H1 (cell line): ENCODE measurements around the gene CAPN11. TPM values are rescaled to one million over a fixed set of nuclear protein-coding genes. Genes with fewer than 3 reads are reported as not detected.

Experiments used
- CTCF ChIA-PET: fragments of 300-600 bp; sonication (Branson Sonifier 250); formaldehyde crosslinking; loops from one replicate; lab custom pipeline; 2021; ENCODE audit not compliant: partially characterized antibody; lab: Charles Lee
- POLR2A ChIA-PET: fragments of 300-600 bp; sonication (Branson Sonifier 250); formaldehyde crosslinking; loops from one replicate; lab custom pipeline; 2021; ENCODE audit warnings: inconsistent platforms; ENCODE audit not compliant: partially characterized antibody; lab: Charles Lee
- DNase-seq, 2 experiments: peaks; one replicate each; pipeline versions ENCODE4 v3.0.0 to v3.0.0-alpha.2; 2010 to 2022; ENCODE audit warnings: low spot score in 2 of 2, low read depth in 1 of 2, mixed read lengths in 1 of 2
- FAIRE-seq: peaks from 2 replicates; lab custom pipeline; 2011; peaks lifted over from hg19 to GRCh38; lab: Jason Lieb, UNC
- H2AFZ ChIP-seq: 2 replicates; pipeline ENCODE4 v1.8.1; 2012; ENCODE audit warnings: low read length, inconsistent platforms
- H2AK5ac ChIP-seq: 2 replicates; pipeline ENCODE4 v1.6.1; 2013; ENCODE audit warnings: low read depth, low read length
- H2BK120ac ChIP-seq: replicated peaks from 2 replicates; pipeline ENCODE3; 2013; ENCODE audit warnings: low read depth, low read length, inconsistent platforms
- H2BK12ac ChIP-seq: 2 replicates; pipeline ENCODE4 v1.6.1; 2013; ENCODE audit warnings: low read depth, low read length
- H2BK15ac ChIP-seq: 2 replicates; pipeline ENCODE4 v1.6.1; 2013; ENCODE audit warnings: low read length
- H2BK20ac ChIP-seq: 2 replicates; pipeline ENCODE4 v1.6.1; 2013; ENCODE audit warnings: low read length
- H2BK5ac ChIP-seq: 2 replicates; pipeline ENCODE4 v1.6.1; 2013; ENCODE audit warnings: low read depth, low read length
- H3K14ac ChIP-seq: 2 replicates; pipeline ENCODE4 v1.6.1; 2013; ENCODE audit warnings: inconsistent platforms; ENCODE audit not compliant: insufficient read length
- H3K18ac ChIP-seq: 2 replicates; pipeline ENCODE4 v1.6.1; 2013; ENCODE audit warnings: low read length; ENCODE audit errors: extremely low read depth
- H3K23ac ChIP-seq: 2 replicates; pipeline ENCODE4 v1.6.1; 2013; ENCODE audit warnings: inconsistent platforms; ENCODE audit not compliant: insufficient read length
- H3K23me2 ChIP-seq: 2 replicates; pipeline ENCODE4 v1.6.1; 2013; ENCODE audit warnings: low read depth, low read length
- H3K27ac ChIP-seq: 2 replicates; pipeline ENCODE4 v1.6.1; 2011; ENCODE audit warnings: low read depth, low read length, inconsistent platforms
- H3K27me3 ChIP-seq, 4 experiments: replicated peaks in 1 of 4; 1 replicate in 1 of 4; 2 replicates in 3 of 4; pipeline versions ENCODE4 v1.6.1 to v1.8.1; 2011 to 2013; ENCODE audit warnings: low read length in 3 of 4, mild to moderate bottlenecking in 3 of 4, inconsistent platforms in 2 of 4, mixed read lengths in 2 of 4, moderate library complexity in 1 of 4; ENCODE audit not compliant: control insufficient read depth in 3 of 4, insufficient read depth in 3 of 4; ENCODE audit errors: extremely low read depth in 1 of 4
- H3K36me3 ChIP-seq, 4 experiments: 2 replicates each; pipeline versions ENCODE4 v1.6.1 to v1.8.1; 2011 to 2013; ENCODE audit warnings: mild to moderate bottlenecking in 4 of 4, low read length in 3 of 4, moderate library complexity in 2 of 4, control low read depth in 1 of 4, inconsistent platforms in 1 of 4; ENCODE audit not compliant: insufficient read depth in 4 of 4, control insufficient read depth in 2 of 4
- H3K4ac ChIP-seq: replicated peaks from 2 replicates; pipeline ENCODE3; 2013; ENCODE audit warnings: low read length, low read depth, mixed read lengths, inconsistent platforms; ENCODE audit not compliant: insufficient read length
- H3K4me1 ChIP-seq, 4 experiments: replicated peaks in 1 of 4; 1 replicate in 1 of 4; 2 replicates in 3 of 4; pipeline versions ENCODE4 v1.6.1 to v1.8.1; 2011 to 2013; ENCODE audit warnings: low read length in 3 of 4, inconsistent platforms in 2 of 4, mixed read lengths in 1 of 4; ENCODE audit not compliant: insufficient read depth in 4 of 4, control insufficient read depth in 3 of 4
- H3K4me2 ChIP-seq, 2 experiments: 2 replicates each; pipeline versions ENCODE4 v1.6.1 to v1.8.1; 2011 to 2013; ENCODE audit warnings: low read depth in 2 of 2, low read length in 2 of 2, control low read depth in 1 of 2, inconsistent platforms in 1 of 2, mild to moderate bottlenecking in 1 of 2; ENCODE audit not compliant: insufficient read depth in 1 of 2
- H3K4me3 ChIP-seq, 4 experiments: fragments of 200-600, 300-600 bp in 1 of 4; sonication (generic), shearing (Covaris generic), sonication (Bioruptor Twin) in 1 of 4; 2 replicates each; pipeline versions ENCODE4 v1.5.1 to v1.8.1; 2011 to 2016; ENCODE audit warnings: low read length in 4 of 4, low read depth in 3 of 4, control low read depth in 2 of 4, inconsistent platforms in 2 of 4, mild to moderate bottlenecking in 2 of 4, mixed read lengths in 1 of 4, moderate library complexity in 1 of 4; ENCODE audit not compliant: insufficient read depth in 2 of 4; ENCODE audit errors: extremely low read depth in 1 of 4
- H3K56ac ChIP-seq: replicated peaks from 2 replicates; pipeline ENCODE3; 2013; ENCODE audit warnings: low read depth, mild to moderate bottlenecking, mixed read lengths, low read length, inconsistent platforms; ENCODE audit not compliant: insufficient read length
- H3K79me1 ChIP-seq: 2 replicates; pipeline ENCODE4 v1.6.1; 2013; ENCODE audit warnings: low read depth, low read length, control low read depth
- H3K79me2 ChIP-seq, 2 experiments: 2 replicates each; pipeline versions ENCODE4 v1.6.1 to v1.8.1; 2012 to 2013; ENCODE audit warnings: low read length in 2 of 2, mild to moderate bottlenecking in 2 of 2, inconsistent platforms in 1 of 2; ENCODE audit not compliant: insufficient read depth in 2 of 2, control insufficient read depth in 1 of 2
- H3K9ac ChIP-seq, 4 experiments: replicated peaks in 1 of 4; 1 replicate in 1 of 4; 2 replicates in 3 of 4; pipeline versions ENCODE4 v1.6.1 to v1.8.1; 2011 to 2013; ENCODE audit warnings: low read depth in 3 of 4, low read length in 3 of 4, control low read depth in 2 of 4, mild to moderate bottlenecking in 2 of 4, moderate library complexity in 2 of 4, inconsistent platforms in 1 of 4; ENCODE audit errors: extremely low read depth in 1 of 4
- H3K9me3 ChIP-seq, 2 experiments: 2 replicates each; pipeline versions ENCODE4 v1.6.1 to v1.8.1; 2012 to 2013; ENCODE audit warnings: mild to moderate bottlenecking in 2 of 2, moderate library complexity in 2 of 2, control low read depth in 1 of 2, inconsistent platforms in 1 of 2, low read depth in 1 of 2, low read length in 1 of 2, mixed read lengths in 1 of 2; ENCODE audit not compliant: insufficient read depth in 2 of 2
- H4K20me1 ChIP-seq, 2 experiments: replicated peaks in 1 of 2; 2 replicates each; pipeline versions ENCODE3 to v1.8.1; 2011 to 2013; ENCODE audit warnings: inconsistent platforms in 2 of 2, low read length in 2 of 2, mild to moderate bottlenecking in 1 of 2; ENCODE audit not compliant: insufficient read depth in 2 of 2, control insufficient read depth in 1 of 2
- H4K5ac ChIP-seq: 2 replicates; pipeline ENCODE4 v1.6.1; 2013; ENCODE audit warnings: low read length, low read depth, mixed read lengths, inconsistent platforms; ENCODE audit not compliant: insufficient read length
- H4K8ac ChIP-seq: 2 replicates; pipeline ENCODE4 v1.8.0; 2013; ENCODE audit warnings: mild to moderate bottlenecking, moderate library complexity, low read length, inconsistent platforms; ENCODE audit not compliant: insufficient read depth; ENCODE audit errors: extremely low read depth
- H4K91ac ChIP-seq: replicated peaks from 2 replicates; pipeline ENCODE3; 2013; ENCODE audit warnings: low read length, mixed read lengths, inconsistent platforms; ENCODE audit not compliant: insufficient read length
- BCL11A ChIP-seq, 2 experiments: IDR thresholded peaks; one replicate each; pipeline ENCODE4 v1.6.1; 2011; ENCODE audit warnings: low read depth in 2 of 2, low read length in 2 of 2, mild to moderate bottlenecking in 2 of 2
- CHD2 ChIP-seq: IDR thresholded peaks from 2 replicates; pipeline ENCODE4 v1.6.1; 2012; ENCODE audit warnings: low read length, improper control_type of control experiment
- CREB1 ChIP-seq: IDR thresholded peaks from 2 replicates; pipeline ENCODE4 v1.6.1; 2012; ENCODE audit warnings: inconsistent platforms
- CTBP2 ChIP-seq: IDR thresholded peaks from 2 replicates; pipeline ENCODE4 v1.7.0; 2011; ENCODE audit warnings: borderline replicate concordance, mild to moderate bottlenecking, moderate library complexity, mixed read lengths, low read length; ENCODE audit not compliant: insufficient read depth, insufficient read length
- FOSL1 ChIP-seq: IDR thresholded peaks from 2 replicates; pipeline ENCODE4 v1.6.1; 2011; ENCODE audit warnings: mild to moderate bottlenecking, low read depth, low read length, moderate library complexity; ENCODE audit not compliant: insufficient read depth
- HDAC6 ChIP-seq: IDR thresholded peaks from one replicate; pipeline ENCODE4 v1.7.1; 2012; ENCODE audit warnings: low read depth, mild to moderate bottlenecking, inconsistent platforms, low read length, moderate library complexity
- JUN ChIP-seq: IDR thresholded peaks from 2 replicates; pipeline ENCODE4 v1.6.1; 2011; ENCODE audit warnings: low read depth, mild to moderate bottlenecking, improper control_type of control experiment, low read length
- JUND ChIP-seq: IDR thresholded peaks from 2 replicates; pipeline ENCODE4 v1.6.1; 2011; ENCODE audit warnings: mild to moderate bottlenecking, improper control_type of control experiment, low read length
- KDM5A ChIP-seq: fragments of 200-600 bp; IDR thresholded peaks from 2 replicates; pipeline ENCODE4 v1.7.1; 2012; ENCODE audit warnings: mild to moderate bottlenecking, low read length, inconsistent platforms, mixed read lengths
- POU5F1 ChIP-seq: IDR thresholded peaks from 2 replicates; pipeline ENCODE4 v1.6.1; 2011; ENCODE audit warnings: low read depth, mild to moderate bottlenecking, low read length, moderate library complexity
- RAD21 ChIP-seq, 2 experiments: IDR thresholded peaks in 1 of 2; conservative IDR thresholded peaks in 1 of 2; 2 replicates each; pipeline ENCODE4 v1.6.1; 2011; ENCODE audit warnings: low read depth in 2 of 2, low read length in 2 of 2, improper control_type of control experiment in 1 of 2, inconsistent platforms in 1 of 2, mild to moderate bottlenecking in 1 of 2, moderate library complexity in 1 of 2
- TAF1 ChIP-seq: IDR thresholded peaks from 2 replicates; pipeline ENCODE4 v1.6.1; 2011; ENCODE audit warnings: mild to moderate bottlenecking, low read depth, low read length
- TCF12 ChIP-seq: IDR thresholded peaks from 2 replicates; pipeline ENCODE4 v1.6.1; 2011; ENCODE audit warnings: low read depth, mild to moderate bottlenecking, low read length
- WGBS, 2 experiments: shearing (Covaris generic) in 1 of 2; methylation state at CpG; one replicate each; pipeline versions ENCODE4 v1.1.6 to v1.1.7; 2013 to 2015; ENCODE audit warnings: low lambda C conversion rate in 2 of 2, mixed read lengths in 2 of 2, inconsistent platforms in 1 of 2, low coverage in 1 of 2, missing lambda C conversion rate in 1 of 2; ENCODE audit not compliant: insufficient replicate concordance in 2 of 2, insufficient coverage in 1 of 2, insufficient read length in 1 of 2; ENCODE audit errors: extremely low coverage in 1 of 2, missing lambda C conversion rate in 1 of 2; 5-methylcytosine and 5-hydroxymethylcytosine counted together
- polyA plus RNA-seq, 7 experiments: library from polyadenylated mRNA; depleted of rRNA in 3 of 7; stranded (reverse) in 5 of 7; unstranded in 2 of 7; fragments of >200 nt in 5 of 7; fragments of 200-250 nt in 2 of 7; gene quantifications; 1 replicate in 5 of 7; 2 replicates in 1 of 7; 4 replicates in 1 of 7; pipeline versions ENCODE4 v1.2.1 to v1.2.3, GENCODE V29; 2011 to 2013; ENCODE audit warnings: missing spikeins in 2 of 7, mixed read lengths in 2 of 7
- total RNA-seq: library from RNA; stranded (reverse); fragmentation: NEBNext Ultra II Directional; extraction: Animal tissue kit (Norgen Biotek cat#: 25700); gene quantifications from 2 replicates; pipeline ENCODE4 v1.2.1, GENCODE V29; 2021
- TF ChIP-seq, protein P1 (sequence below): IDR thresholded peaks from 2 replicates; pipeline ENCODE4 v1.6.1; 2011; ENCODE audit warnings: low read depth, mild to moderate bottlenecking, low read length; ENCODE audit not compliant: insufficient read depth

The CAPN11 gene
- total and polyA plus RNA-seq, 2 of the 8 experiments (the other 6 are each of a cell fraction or from before 2014, with no cell fraction given), result 0.95 to 0.97 TPM

DNA sequence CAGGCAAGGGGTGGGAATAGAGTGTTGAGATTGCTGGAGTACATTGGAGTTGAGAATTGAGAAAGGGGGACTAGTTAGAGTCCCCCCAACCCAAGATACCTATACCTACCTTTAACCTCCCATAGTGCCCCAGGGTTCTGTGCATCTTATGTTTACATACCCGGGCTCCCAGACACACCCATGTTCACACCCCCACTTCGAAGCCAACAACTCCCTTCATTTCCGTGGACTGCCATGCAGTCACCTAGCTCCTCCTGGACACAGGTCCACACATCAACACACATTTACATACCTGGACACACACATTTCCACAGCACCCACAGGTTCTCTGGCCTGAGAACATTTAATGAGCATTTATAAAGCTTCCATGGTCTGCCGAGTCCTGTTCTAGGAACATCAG, 26.1 kb upstream of the CAPN11 start:
- Histone ChIP-seq H2BK12ac (no peak overlapping the region), H3K23me2 (peaks cover 5% of the 10 kb centered on the region; the same call in 1 of the 2 replicates), H2AK5ac (no peak overlapping the region), H4K20me1 (peaks cover 10 to 18% of the 10 kb centered on the region in 2 experiments), H3K79me1 (peaks cover 7% of the 10 kb centered on the region), H3K27me3 (no peaks in the 10 kb centered on the region), H2BK5ac (no peak overlapping the region), H2AFZ (no peak overlapping the region), H4K5ac (no peak overlapping the region), H3K9me3 (no peaks in the 10 kb centered on the region), H3K79me2 (peaks cover 0 to 16% of the 10 kb centered on the region in 2 experiments; a peak in 3 of 4 replicates), H3K4me1 (peaks cover 8 to 19% (median 15%) of the 10 kb centered on the region in 4 experiments), H3K4ac (no peak overlapping the region), H3K56ac (no peak overlapping the region), H3K4me3 (no peak overlapping the region), H4K8ac (no peak overlapping the region), H3K4me2 (no peak overlapping the region), H2BK20ac (0 out of 2 replicates have a peak overlapping the region, but pooled peaks have one; percentile 3), H3K27ac (no peak overlapping the region), H2BK120ac (no peak overlapping the region), H3K23ac (no peak overlapping the region), H3K9ac (no peak overlapping the region), H3K14ac (no peak overlapping the region), H2BK15ac (peak overlapping the region; percentile 72; the same call in 1 of the 2 replicates), H3K18ac (no peak overlapping the region), H3K36me3 (peaks cover 0 to 5% (median 3%) of the 10 kb centered on the region in 4 experiments; a peak in 4 of 8 replicates), H4K91ac (no peak overlapping the region)
- FAIRE-seq (no peak), DNase-seq (no peak)
- ChIA-PET CTCF (interaction anchor here (0.8 to 11.1 kb wide), 14 partner anchors 10 to 173 kb away, joined by 3 to 128 read pairs (median 6); partner anchors contain the start of gene SLC29A1), POLR2A (interaction anchor here (0.8 to 2.0 kb wide), 9 partner anchors 10 to 180 kb away, joined by 3 to 6 read pairs (median 5); partner anchors contain the start of gene AARS2)
- 86% methylated on average over 4 of the region's 4 CpGs; no CpG with 5 or more reads in 1 of the 2 experiments for WGBS, 2 experiments
- TF ChIP-seq, protein P1, sequence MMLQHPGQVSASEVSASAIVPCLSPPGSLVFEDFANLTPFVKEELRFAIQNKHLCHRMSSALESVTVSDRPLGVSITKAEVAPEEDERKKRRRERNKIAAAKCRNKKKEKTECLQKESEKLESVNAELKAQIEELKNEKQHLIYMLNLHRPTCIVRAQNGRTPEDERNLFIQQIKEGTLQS, result no peak
- TF ChIP-seq CHD2 (no peak), FOSL1 (no peak), JUN (no peak), TAF1 (no peak), HDAC6 (no peak), CTBP2 (no peak), BCL11A (IDR thresholded peaks at IDR 0.05; ENCODE audit: low read depth in 2 of 2, low read length in 2 of 2) (no peak), JUND (no peak), TCF12 (no peak), CREB1 (no peak), POU5F1 (no peak), KDM5A (no peak), RAD21 (IDR thresholded peaks at IDR 0.05 in 1 of 2, conservative IDR thresholded peaks at IDR 0.05 in 1 of 2; ENCODE audit: low read depth in 2 of 2, low read length in 2 of 2) (no peak)
